Osteoblast (primary cell): ENCODE data around the gene CCDC9. TPM values are rescaled to one million over a fixed set of nuclear protein-coding genes. Genes with fewer than 3 reads are reported as not detected.
A peak's percentile ranks its signal among the peaks of the same experiment; 100 is the strongest.

Experiments
- DNase-seq: peaks from one replicate; pipeline ENCODE4 v3.0.0; 2011; ENCODE audit warnings: low spot score, mixed read lengths; ENCODE audit not compliant: insufficient read length; ENCODE audit errors: missing footprints
- H2AFZ ChIP-seq: 2 replicates; pipeline ENCODE4 v1.6.0; 2011; ENCODE audit warnings: mild to moderate bottlenecking, low read length
- H3K27ac ChIP-seq: 2 replicates; pipeline ENCODE4 v1.5.1; 2011; ENCODE audit warnings: mild to moderate bottlenecking, low read depth, low read length, moderate library complexity
- H3K27me3 ChIP-seq: 2 replicates; pipeline ENCODE4 v1.6.0; 2012; ENCODE audit warnings: mild to moderate bottlenecking, control low read depth, inconsistent platforms, low read length, moderate library complexity; ENCODE audit not compliant: insufficient read depth
- H3K36me3 ChIP-seq: 2 replicates; pipeline ENCODE4 v1.5.1; 2011; ENCODE audit warnings: mild to moderate bottlenecking, low read length, control low read depth, moderate library complexity; ENCODE audit not compliant: insufficient read depth
- H3K4me1 ChIP-seq: 2 replicates; pipeline ENCODE4 v1.5.1; 2011; ENCODE audit warnings: mild to moderate bottlenecking, low read length, control low read depth, moderate library complexity; ENCODE audit not compliant: insufficient read depth
- H3K4me2 ChIP-seq: 2 replicates; pipeline ENCODE4 v1.6.0; 2011; ENCODE audit warnings: mild to moderate bottlenecking, low read length; ENCODE audit not compliant: insufficient read depth
- H3K4me3 ChIP-seq: fragments of 200-600 bp; sonication (generic); 3 replicates; pipeline ENCODE4 v1.5.1; 2012; ENCODE audit warnings: mild to moderate bottlenecking, low read length, inconsistent platforms; ENCODE audit not compliant: insufficient read depth
- H3K79me2 ChIP-seq: 2 replicates; pipeline ENCODE4 v1.6.0; 2012; ENCODE audit warnings: mild to moderate bottlenecking, low read length, control low read depth, inconsistent platforms; ENCODE audit not compliant: insufficient read depth
- H3K9me3 ChIP-seq: 2 replicates; pipeline ENCODE4 v1.5.1; 2011; ENCODE audit warnings: low read depth, low read length, control low read depth
- H4K20me1 ChIP-seq: 2 replicates; pipeline ENCODE4 v1.6.0; 2012; ENCODE audit warnings: mild to moderate bottlenecking, low read length, control low read depth; ENCODE audit not compliant: insufficient read depth
- total RNA-seq: library from RNA; depleted of rRNA; stranded (reverse); fragments of >200 nt; gene quantifications from 2 replicates; pipeline ENCODE4 v1.2.3, GENCODE V29; 2012
- TF ChIP-seq, protein P1 (sequence below): IDR thresholded peaks from 2 replicates; pipeline ENCODE4 v1.5.1; 2011; ENCODE audit warnings: mild to moderate bottlenecking, low read depth, low read length, moderate library complexity; ENCODE audit errors: extremely low read depth

Gene CCDC9
- total RNA-seq, 1 donor, result 7.6 TPM

DNA sequence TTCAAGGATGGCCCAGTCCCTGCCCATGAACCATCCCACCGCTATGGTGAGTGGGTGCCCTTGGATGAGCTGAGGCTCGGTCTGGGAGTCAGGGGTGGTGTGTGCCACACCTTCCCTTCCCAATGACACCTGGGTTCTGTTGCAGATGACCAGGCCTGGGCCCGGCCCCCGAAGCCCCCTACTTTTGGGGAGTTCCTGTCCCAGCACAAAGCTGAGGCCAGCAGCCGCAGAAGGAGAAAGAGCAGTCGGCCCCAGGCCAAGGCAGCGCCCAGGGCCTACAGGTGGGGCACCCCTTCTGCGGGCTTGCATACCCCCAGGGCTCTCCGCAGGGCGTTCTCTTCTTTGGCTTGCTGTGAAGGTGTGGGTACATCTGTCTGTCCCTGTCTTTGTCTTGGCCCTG, 14.1 kb downstream of the CCDC9 start:
- TF ChIP-seq, protein P1, sequence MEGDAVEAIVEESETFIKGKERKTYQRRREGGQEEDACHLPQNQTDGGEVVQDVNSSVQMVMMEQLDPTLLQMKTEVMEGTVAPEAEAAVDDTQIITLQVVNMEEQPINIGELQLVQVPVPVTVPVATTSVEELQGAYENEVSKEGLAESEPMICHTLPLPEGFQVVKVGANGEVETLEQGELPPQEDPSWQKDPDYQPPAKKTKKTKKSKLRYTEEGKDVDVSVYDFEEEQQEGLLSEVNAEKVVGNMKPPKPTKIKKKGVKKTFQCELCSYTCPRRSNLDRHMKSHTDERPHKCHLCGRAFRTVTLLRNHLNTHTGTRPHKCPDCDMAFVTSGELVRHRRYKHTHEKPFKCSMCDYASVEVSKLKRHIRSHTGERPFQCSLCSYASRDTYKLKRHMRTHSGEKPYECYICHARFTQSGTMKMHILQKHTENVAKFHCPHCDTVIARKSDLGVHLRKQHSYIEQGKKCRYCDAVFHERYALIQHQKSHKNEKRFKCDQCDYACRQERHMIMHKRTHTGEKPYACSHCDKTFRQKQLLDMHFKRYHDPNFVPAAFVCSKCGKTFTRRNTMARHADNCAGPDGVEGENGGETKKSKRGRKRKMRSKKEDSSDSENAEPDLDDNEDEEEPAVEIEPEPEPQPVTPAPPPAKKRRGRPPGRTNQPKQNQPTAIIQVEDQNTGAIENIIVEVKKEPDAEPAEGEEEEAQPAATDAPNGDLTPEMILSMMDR, result no peak
- Histone ChIP-seq H3K4me3 (no peak overlapping the region), H3K4me2 (no peak overlapping the region), H3K36me3 (peaks cover 28% of the 10 kb centered on the region), H3K27ac (no peak overlapping the region), H3K79me2 (peaks cover 10% of the 10 kb centered on the region), H4K20me1 (peaks cover 9% of the 10 kb centered on the region), H3K9me3 (no peaks in the 10 kb centered on the region), H3K27me3 (no peaks in the 10 kb centered on the region), H3K4me1 (peaks cover 20% of the 10 kb centered on the region), H2AFZ (no peak overlapping the region)
- peak; percentile 57 for DNase-seq

DNA sequence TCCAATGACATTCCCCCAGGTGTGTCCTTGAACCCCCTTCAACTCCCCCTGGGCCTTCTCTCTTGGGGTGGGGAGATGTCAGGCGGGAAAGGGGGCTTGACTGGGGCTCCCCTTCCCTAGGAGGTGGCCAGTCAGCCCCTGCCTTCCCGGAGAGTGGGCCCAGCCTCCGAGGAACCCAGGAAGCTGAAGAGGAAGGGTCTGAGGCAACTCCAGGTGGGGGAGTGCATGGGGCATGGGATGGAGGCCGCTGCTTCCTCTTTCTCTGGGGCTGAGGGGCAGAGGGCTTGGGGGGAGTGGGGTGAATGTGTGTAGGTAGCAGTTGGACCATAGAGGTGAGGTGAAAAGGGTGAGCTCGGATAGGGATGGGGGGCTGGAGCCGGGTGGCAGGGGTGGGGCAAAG, 15.6 kb downstream of the CCDC9 start:
- H4K20me1 ChIP-seq, result peaks cover 18% of the 10 kb centered on the region

DNA sequence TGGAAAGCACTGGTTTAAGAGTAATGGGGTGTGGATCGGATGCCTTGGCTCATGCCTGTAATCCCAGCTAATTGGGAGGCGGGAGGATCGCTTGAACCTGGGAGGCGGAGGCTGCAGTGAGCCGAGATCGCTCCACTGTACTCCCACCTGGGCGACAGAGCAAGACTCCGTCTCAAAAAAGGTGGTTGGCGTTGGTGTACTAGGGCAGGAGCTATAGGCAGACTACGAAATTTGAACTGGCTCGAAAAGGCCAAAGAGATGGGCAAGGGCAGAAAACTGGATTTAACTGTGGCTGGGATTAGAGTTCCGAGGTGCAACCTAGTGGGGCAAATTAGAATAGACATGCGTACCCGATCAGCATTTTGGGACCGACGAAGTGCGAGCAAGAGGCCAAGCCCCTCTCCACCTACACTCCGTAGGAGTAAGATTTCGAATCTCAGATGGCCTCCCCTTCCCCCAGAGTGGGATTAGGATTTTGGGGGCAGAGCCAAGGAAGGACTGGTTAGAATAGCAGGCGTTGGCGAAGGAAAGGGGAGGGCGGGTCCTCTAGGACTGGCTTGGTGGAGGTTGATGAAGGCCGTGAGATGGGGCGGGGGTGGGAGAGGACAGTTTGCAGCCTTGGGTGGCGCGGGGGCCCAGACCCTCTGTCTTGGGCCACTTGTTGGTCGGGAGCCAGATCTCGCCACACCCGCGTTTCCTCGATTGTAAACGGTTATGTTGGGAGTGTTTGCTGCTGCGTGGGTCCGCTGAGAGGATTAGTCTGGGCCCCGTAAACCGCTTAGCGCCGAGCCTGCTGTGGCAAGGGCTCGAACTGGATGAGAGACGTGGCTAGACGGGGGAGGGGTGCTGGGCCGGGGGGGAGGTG, 16.4 kb downstream of the CCDC9 start:
- Histone ChIP-seq H3K4me2 (peak overlapping the region; percentile 99), H2AFZ (peak overlapping the region; percentile 56), H3K79me2 (peaks cover 7% of the 10 kb centered on the region), H3K36me3 (peaks cover 18% of the 10 kb centered on the region), H4K20me1 (peaks cover 18% of the 10 kb centered on the region), H3K27me3 (no peaks in the 10 kb centered on the region), H3K4me1 (peaks cover 39% of the 10 kb centered on the region), H3K27ac (peak overlapping the region; percentile 98), H3K9me3 (no peaks in the 10 kb centered on the region), H3K4me3 (peak overlapping the region; percentile 87)
- peak; percentile 99 for DNase-seq
- TF ChIP-seq, protein P1, result no peak

More for the DNA sequence above, 15.6 kb downstream of the CCDC9 start:
- Histone ChIP-seq H2AFZ (no peak overlapping the region), H3K4me1 (peaks cover 34% of the 10 kb centered on the region), H3K36me3 (peaks cover 18% of the 10 kb centered on the region), H3K27ac (no peak overlapping the region), H3K4me2 (no peak overlapping the region), H3K79me2 (peaks cover 7% of the 10 kb centered on the region), H3K4me3 (no peak overlapping the region), H3K9me3 (no peaks in the 10 kb centered on the region), H3K27me3 (no peaks in the 10 kb centered on the region)
- TF ChIP-seq, protein P1, result no peak
- DNase-seq, result peak; percentile 62

DNA sequence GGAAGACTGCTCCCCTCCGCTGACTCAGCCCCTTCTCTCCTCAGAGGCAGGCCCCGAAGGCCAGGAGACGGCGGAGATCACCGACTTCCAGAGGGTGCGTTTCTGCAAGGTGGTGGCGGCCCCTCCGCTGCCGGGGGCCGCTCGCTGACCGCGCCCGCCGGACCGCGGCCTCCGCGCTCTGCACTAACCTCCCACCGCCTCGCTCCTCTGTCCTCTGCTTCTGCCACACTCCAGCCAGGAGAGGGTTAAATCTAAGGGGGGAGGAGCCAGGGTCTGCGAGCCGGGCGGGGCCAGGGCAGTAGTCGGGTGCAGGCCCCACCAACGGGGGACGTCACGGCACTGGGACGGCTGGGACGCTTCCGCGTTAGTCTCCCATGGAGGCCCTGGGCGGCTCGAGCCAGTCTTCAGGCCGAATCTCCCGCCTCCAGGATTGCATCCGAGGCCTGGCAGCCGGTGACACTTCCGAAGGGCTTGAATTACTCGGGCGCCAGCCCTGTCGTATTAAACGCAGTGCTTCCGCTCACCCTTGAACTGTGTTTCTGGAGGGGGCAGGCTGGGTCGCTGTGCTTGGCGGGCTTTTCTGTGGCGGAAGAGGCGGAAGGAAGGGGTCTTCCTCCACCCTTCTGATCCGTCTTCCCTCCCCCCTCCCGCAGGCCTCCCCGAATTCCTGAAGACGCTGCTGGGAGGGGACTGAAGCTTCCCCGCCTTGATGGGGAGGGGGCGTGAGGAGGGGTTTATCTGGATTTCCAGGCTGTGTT, 17.2 kb downstream of the CCDC9 start:
- peaks cover 13% of the 10 kb centered on the region for H3K36me3 ChIP-seq
- H3K4me2 ChIP-seq, result peak overlapping the region; percentile 99
- H3K27ac ChIP-seq, result peak overlapping the region; percentile 98
- DNase-seq, result peak; percentile 100
- peaks cover 47% of the 10 kb centered on the region for H3K4me1 ChIP-seq
- H3K27me3 ChIP-seq, result no peaks in the 10 kb centered on the region
- H3K9me3 ChIP-seq, result no peaks in the 10 kb centered on the region
- peaks cover 2% of the 10 kb centered on the region for H3K79me2 ChIP-seq
- H2AFZ ChIP-seq, result peak overlapping the region; percentile 82
- peak overlapping the region; percentile 87 for H3K4me3 ChIP-seq
- H4K20me1 ChIP-seq, result peaks cover 15% of the 10 kb centered on the region
- TF ChIP-seq, protein P1, result no peak
